NCI-H2227 (cell line): ENCODE results near the gene KLF6.
A peak's percentile ranks its signal among the peaks of the same experiment; 100 is the strongest.

Source experiments
- DNase-seq: peaks from one replicate; lab custom pipeline; 2025; ENCODE audit not compliant: unreplicated experiment; lab: John Stamatoyannopoulos, UW

Gene KLF6

GRCh38 chr10:3789621-3790020 is 4.6 kb upstream of the KLF6 start:
- DNase-seq = no peak

GRCh38 chr10:3787816-3788215 is 2.8 kb upstream of the KLF6 start:
- no peak for DNase-seq

- DNase-seq = no peak
Measured at GRCh38 chr10:3787016-3787400, 2.0 kb upstream of the KLF6 start.

- peak; percentile 13 for DNase-seq
Measured at GRCh38 chr10:3786295-3787015, 1.4 kb upstream of the KLF6 start.

- DNase-seq = peak; percentile 40
Measured at GRCh38 chr10:3785851-3786271, 852 bp upstream of the KLF6 start.

DNA sequence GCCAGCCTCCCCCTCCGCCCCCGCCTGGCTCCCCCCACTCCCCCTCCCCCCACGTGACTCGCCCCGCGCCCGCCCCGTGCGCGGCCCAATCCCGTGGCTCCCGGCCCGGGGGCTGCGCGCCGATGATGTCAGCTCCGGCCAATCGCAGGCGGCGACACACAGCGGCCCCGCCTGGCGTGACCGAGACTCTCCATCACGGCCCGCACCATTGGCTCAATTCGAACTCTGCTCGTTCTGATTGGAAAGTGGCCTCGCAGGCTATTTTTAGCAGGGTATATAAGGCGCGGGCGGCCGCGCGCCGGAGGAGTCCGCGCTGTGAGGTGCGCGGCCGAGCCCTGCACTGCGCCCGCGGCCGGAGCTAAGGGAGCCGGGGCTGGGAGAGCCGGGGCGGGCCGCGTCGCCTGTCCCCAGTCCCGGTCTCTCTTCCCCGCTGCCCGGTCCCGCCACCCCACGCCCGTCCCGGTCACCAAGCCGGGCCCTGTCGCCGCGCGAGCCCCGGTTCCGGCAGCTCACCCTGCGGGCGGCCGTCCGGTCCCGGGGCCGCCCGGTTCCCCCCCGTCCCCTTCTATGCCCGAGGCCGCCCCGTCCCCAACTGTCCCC is 342 bp upstream of the KLF6 start:
- DNase-seq = peak; percentile 97

DNA sequence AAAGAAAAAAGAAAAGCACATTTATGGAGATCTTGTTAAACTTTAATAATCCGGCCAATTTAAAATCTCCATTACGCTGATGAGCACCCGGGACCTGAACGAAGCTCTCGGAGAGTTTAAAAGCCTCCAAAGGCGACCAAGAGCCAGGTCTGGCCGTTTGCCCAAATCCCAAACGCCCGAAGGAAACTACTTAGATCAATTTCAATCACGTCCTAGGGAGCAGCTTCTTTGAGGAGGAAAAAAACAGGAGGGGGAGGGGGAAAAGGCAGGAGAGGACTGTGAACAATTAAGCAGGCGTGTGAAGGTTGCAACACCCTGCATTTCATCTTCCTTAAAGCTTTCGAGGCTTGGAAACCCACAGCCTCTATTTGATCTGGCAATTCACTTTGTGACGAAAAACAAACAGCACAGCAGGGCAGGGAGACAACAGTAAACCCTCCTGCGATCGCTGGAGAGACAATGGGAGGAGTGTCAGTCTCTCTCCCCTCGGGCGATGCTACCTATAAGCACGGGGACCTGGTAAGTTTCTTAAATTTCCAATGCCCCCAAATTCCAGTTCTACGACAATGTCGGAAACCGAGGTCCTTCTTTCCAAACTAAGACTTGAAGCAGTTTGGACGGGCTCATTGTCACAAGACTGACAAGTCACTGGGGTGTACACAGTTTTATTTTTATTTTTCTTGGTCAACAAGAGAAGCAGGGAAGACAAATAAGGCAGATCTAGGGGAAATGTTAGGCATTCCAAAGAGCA is 1.2 kb downstream of the KLF6 start:
- DNase-seq = peak; percentile 61

- DNase-seq = peak; percentile 50
Measured at GRCh38 chr10:3783316-3783681, 1.7 kb downstream of the KLF6 start.

- DNase-seq = no peak
Measured at GRCh38 chr10:3782451-3783315, 2.3 kb downstream of the KLF6 start.

DNA sequence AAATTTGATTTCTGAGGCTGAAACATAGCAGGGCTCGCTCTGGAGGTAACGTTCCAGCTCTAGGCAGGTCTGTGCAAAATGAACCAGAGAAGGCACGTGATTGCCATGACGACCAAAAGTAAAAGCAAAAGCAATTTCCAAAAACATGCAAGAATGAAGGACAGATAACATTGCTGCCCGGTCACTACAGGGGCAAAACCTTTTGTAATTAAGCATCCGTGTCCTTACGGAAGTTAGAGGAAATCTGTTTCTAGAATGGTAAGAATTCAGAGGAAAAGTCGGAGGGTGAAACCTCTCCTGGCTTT is 2.9 kb downstream of the KLF6 start:
- DNase-seq = no peak

GRCh38 chr10:3781468-3782145 is 3.4 kb downstream of the KLF6 start:
- DNase-seq = no peak

GRCh38 chr10:3780771-3781467 is 4.1 kb downstream of the KLF6 start:
- DNase-seq = no peak

- DNase-seq = no peak
Measured at GRCh38 chr10:3780021-3780770, 4.8 kb downstream of the KLF6 start.

DNA sequence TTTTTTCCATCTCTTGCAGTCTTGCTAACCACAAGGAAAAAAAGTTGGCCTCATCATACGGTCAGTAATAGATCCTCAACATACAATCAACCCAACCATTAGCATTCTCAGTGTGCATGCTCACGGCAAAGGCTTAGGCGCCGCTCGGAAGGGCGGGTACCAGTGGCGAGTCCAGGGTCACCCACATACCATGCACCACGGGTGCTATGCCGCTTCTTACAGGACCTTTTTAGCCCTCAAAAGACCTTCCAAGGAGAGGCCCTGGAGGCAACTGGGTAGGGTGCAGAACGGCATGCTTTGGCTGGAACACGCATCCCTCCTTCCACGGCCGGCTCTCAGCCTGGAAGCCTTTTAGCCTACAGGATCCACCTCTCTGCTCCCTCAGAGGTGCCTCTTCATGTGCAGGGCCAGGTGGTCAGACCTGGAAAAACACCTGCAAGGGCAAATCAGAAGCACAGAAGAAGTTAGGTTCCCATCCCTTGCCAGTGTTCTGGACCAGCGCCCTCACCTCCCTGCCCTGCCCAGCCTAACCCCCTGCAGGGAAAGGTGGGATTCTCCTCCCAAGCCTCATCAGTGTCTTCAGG is 5.8 kb downstream of the KLF6 start:
- no peak for DNase-seq

GRCh38 chr10:3778692-3779157 is 6.3 kb downstream of the KLF6 start:
- no peak for DNase-seq

GRCh38 chr10:3777981-3778691 is 6.9 kb downstream of the KLF6 start:
- no peak for DNase-seq

GRCh38 chr10:3776796-3777571 is 8.0 kb downstream of the KLF6 start:
- DNase-seq = no peak
